GM12878 (cell line): Measurements from ENCODE around the gene ABCC5. TPM values are rescaled to one million over a fixed set of nuclear protein-coding genes. Genes with fewer than 3 reads are reported as not detected.

ENCODE experiments used
- ASH2L ChIP-seq: fragments of 300-600, 200-600 bp; sonication (generic); IDR thresholded peaks from 2 replicates; pipeline ENCODE4 v1.6.1; 2017; ENCODE audit warnings: low read depth, mild to moderate bottlenecking, borderline replicate concordance
- ATF7 ChIP-seq: fragments of 450-650 bp; IDR thresholded peaks from 2 replicates; pipeline ENCODE4 v1.6.1; 2016; ENCODE audit warnings: low read depth, mild to moderate bottlenecking
- BHLHE40 ChIP-seq, 2 experiments: fragments of 450-650 bp in 1 of 2; IDR thresholded peaks; 2 replicates each; pipeline ENCODE4 v1.6.1; 2011 to 2017; ENCODE audit warnings: low read depth in 2 of 2, borderline replicate concordance in 1 of 2, improper control_type of control experiment in 1 of 2, low read length in 1 of 2, mild to moderate bottlenecking in 1 of 2
- BRCA1 ChIP-seq: IDR thresholded peaks from 2 replicates; pipeline ENCODE4 v1.6.1; 2011; ENCODE audit warnings: low read depth, low read length, improper control_type of control experiment
- CHD1 ChIP-seq: IDR thresholded peaks from 2 replicates; pipeline ENCODE4 v1.6.1; 2012; ENCODE audit warnings: low read depth, low read length, improper control_type of control experiment
- CHD2 ChIP-seq: IDR thresholded peaks from 2 replicates; pipeline ENCODE4 v1.6.1; 2011; ENCODE audit warnings: low read depth, low read length, improper control_type of control experiment, borderline replicate concordance
- DPF2 ChIP-seq: fragments of 450-650 bp; IDR thresholded peaks from 2 replicates; pipeline ENCODE4 v1.6.1; 2017; ENCODE audit warnings: mild to moderate bottlenecking
- EED ChIP-seq: sonication (generic); IDR thresholded peaks from 2 replicates; pipeline ENCODE4 v1.6.1; 2016; ENCODE audit warnings: antibody characterized with exemption, low read depth
- GABPA ChIP-seq: IDR thresholded peaks from 2 replicates; pipeline ENCODE4 v1.6.1; 2014; ENCODE audit warnings: antibody characterized with exemption, low read depth, mild to moderate bottlenecking, inconsistent platforms
- KDM1A ChIP-seq: fragments of 200-600 bp; sonication (generic); IDR thresholded peaks from 2 replicates; pipeline ENCODE4 v1.6.1; 2016; ENCODE audit warnings: borderline replicate concordance
- NBN ChIP-seq: fragments of 450-650 bp; IDR thresholded peaks from 2 replicates; pipeline ENCODE4 v1.6.1; 2016
- NFYA ChIP-seq: IDR thresholded peaks from 2 replicates; pipeline ENCODE4 v1.6.1; 2011; ENCODE audit warnings: low read depth, mild to moderate bottlenecking, low read length, improper control_type of control experiment, borderline replicate concordance
- NR2C1 ChIP-seq: fragments of 450-650 bp; IDR thresholded peaks from 2 replicates; pipeline ENCODE4 v1.6.1; 2017; ENCODE audit warnings: antibody characterized with exemption, mild to moderate bottlenecking, moderate library complexity
- PAX5 ChIP-seq: IDR thresholded peaks from 2 replicates; pipeline ENCODE4 v1.6.1; 2011; ENCODE audit warnings: low read depth, low read length, borderline replicate concordance
- POLR2A ChIP-seq: IDR thresholded peaks from 2 replicates; pipeline ENCODE4 v1.6.1; 2011; ENCODE audit warnings: low read depth, mild to moderate bottlenecking, low read length
- RCOR1 ChIP-seq: conservative IDR thresholded peaks from 2 replicates; pipeline ENCODE4 v1.6.1; 2012; ENCODE audit warnings: low read depth, low read length, improper control_type of control experiment
- SP1 ChIP-seq: IDR thresholded peaks from one replicate; pipeline ENCODE4 v1.6.1; 2011; ENCODE audit warnings: low read depth, low read length
- SRF ChIP-seq, 2 experiments: IDR thresholded peaks; 2 replicates each; pipeline ENCODE4 v1.6.1; 2011; ENCODE audit warnings: low read depth in 2 of 2, low read length in 2 of 2, mild to moderate bottlenecking in 1 of 2, moderate library complexity in 1 of 2
- SUPT20H ChIP-seq: IDR thresholded peaks from 2 replicates; pipeline ENCODE4 v1.6.1; 2011; ENCODE audit warnings: low read depth, mild to moderate bottlenecking, low read length, moderate library complexity, borderline replicate concordance; ENCODE audit not compliant: control insufficient read depth
- TBL1XR1 ChIP-seq: IDR thresholded peaks from 2 replicates; pipeline ENCODE4 v1.6.1; 2012; ENCODE audit warnings: low read depth, low read length, improper control_type of control experiment
- WRNIP1 ChIP-seq: IDR thresholded peaks from 2 replicates; pipeline ENCODE4 v1.6.1; 2011; ENCODE audit warnings: low read depth, low read length, improper control_type of control experiment, borderline replicate concordance
- ZNF622 ChIP-seq: fragments of 450-650 bp; IDR thresholded peaks from 2 replicates; pipeline ENCODE4 v1.6.1; 2017; ENCODE audit warnings: mild to moderate bottlenecking, inconsistent platforms
- ZSCAN29 ChIP-seq: fragments of 450-650 bp; IDR thresholded peaks from 2 replicates; pipeline ENCODE4 v1.6.1; 2017; ENCODE audit warnings: mild to moderate bottlenecking, moderate library complexity
- polyA plus RNA-seq, 11 experiments: library from polyadenylated mRNA; depleted of rRNA in 4 of 11; unstranded in 6 of 11; stranded (reverse) in 5 of 11; fragments of >200 nt; fragmentation: Nextera tagmentation in 4 of 11; fragmentation: Illumina TruSeq in 1 of 11; extraction: Ambion mirVana in 4 of 11; extraction: Trizol in 1 of 11; gene quantifications; 1 replicate in 1 of 11; 2 replicates in 10 of 11; pipeline versions ENCODE4 v1.2.1 to v1.2.3, GENCODE V29; 2011 to 2016; ENCODE audit warnings: inconsistent platforms in 2 of 11, missing spikeins in 2 of 11, low read depth in 1 of 11
- total RNA-seq, 4 experiments: library from RNA; depleted of rRNA in 3 of 4; stranded (reverse); fragments of >200 nt in 3 of 4; fragmentation: Illumina TruSeq in 1 of 4; extraction: Trizol in 1 of 4; gene quantifications; 2 replicates each; pipeline versions ENCODE4 v1.2.1 to v1.2.3, GENCODE V29; 2013 to 2021
- TF ChIP-seq, protein P1 (sequence below): IDR thresholded peaks from 2 replicates; pipeline ENCODE4 v1.6.1; 2012; ENCODE audit warnings: low read depth, low read length, improper control_type of control experiment
- TF ChIP-seq, protein P2 (sequence below): IDR thresholded peaks from 2 replicates; pipeline ENCODE4 v1.6.1; 2012; ENCODE audit warnings: low read depth, low read length, improper control_type of control experiment
- TF ChIP-seq, protein P3 (sequence below): IDR thresholded peaks from 2 replicates; pipeline ENCODE4 v1.6.1; 2012; ENCODE audit warnings: low read depth, low read length, improper control_type of control experiment
- TF ChIP-seq, protein P4 (sequence below): fragments of 450-650 bp; IDR thresholded peaks from 2 replicates; pipeline ENCODE4 v1.6.1; 2018; ENCODE audit warnings: borderline replicate concordance, mild to moderate bottlenecking; ENCODE audit not compliant: partially characterized antibody

ABCC5 gene
- total and polyA plus RNA-seq, 10 of the 15 experiments (the other 5 are each of a cell fraction or from before 2014, with no cell fraction given), result 6.0 to 17.8 (median 9.7) TPM

DNA sequence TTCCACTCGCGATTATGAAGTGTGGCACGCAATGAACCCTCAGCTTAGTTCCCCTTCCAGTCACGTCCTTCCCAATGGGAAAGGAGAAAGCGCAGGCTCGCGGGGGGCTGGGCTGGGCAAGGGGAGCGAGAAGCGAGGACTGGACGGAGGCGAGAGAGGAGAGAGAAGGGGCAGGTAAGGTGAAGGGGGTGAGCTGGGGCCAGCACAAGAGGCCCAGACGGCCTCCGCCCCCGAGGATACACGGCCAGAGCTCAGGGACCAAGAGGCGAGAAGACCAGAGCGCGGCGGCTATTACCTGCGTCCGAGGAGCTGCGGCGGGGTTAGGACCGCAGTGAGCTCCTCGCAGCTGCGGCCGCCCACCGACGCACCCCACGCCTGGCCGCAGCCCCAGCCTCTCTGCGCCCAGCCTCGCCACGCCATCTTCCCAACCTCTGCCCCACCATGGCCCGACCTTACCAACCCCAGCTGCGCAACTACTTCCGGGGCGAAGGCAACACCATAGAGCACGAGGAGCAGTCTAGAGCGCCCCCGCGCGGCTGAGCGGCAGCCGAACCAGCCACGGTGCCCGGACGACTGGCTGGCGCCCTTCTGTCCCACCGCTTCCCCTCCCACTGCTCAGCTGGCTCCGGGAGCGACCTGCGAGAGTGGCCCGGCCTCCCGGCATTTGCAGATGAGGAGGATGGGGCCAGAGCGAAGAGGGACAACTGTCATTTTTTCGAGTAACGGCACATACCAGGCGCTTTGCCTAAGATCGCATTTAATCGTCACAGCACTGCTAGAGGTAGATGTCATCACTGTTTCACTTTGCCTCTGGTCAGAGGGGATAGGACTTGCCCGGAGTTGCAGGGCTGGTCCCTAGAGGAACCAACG lies 133.0 kb downstream of the ABCC5 start, which contains the start of gene PARL (continued):
- TF ChIP-seq, protein P1, sequence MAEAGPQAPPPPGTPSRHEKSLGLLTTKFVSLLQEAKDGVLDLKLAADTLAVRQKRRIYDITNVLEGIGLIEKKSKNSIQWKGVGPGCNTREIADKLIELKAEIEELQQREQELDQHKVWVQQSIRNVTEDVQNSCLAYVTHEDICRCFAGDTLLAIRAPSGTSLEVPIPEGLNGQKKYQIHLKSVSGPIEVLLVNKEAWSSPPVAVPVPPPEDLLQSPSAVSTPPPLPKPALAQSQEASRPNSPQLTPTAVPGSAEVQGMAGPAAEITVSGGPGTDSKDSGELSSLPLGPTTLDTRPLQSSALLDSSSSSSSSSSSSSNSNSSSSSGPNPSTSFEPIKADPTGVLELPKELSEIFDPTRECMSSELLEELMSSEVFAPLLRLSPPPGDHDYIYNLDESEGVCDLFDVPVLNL, result no peak
- TF ChIP-seq CHD2, result peak; percentile 78
- TF ChIP-seq SRF (IDR thresholded peaks at IDR 0.05; ENCODE audit: low read depth in 2 of 2, low read length in 2 of 2), result 0 out of 4 replicates have a peak, but pooled peaks of 1 of the 2 experiments have one; percentile 8
- TF ChIP-seq EED, result no peak
- 0 out of 2 replicates have a peak, but pooled peaks have one; percentile 46 for TF ChIP-seq WRNIP1
- peak; percentile 98 for TF ChIP-seq POLR2A
- peak; percentile 85 for TF ChIP-seq NBN
- no peak for TF ChIP-seq BRCA1
- TF ChIP-seq ZSCAN29, result no peak
- TF ChIP-seq, protein P2, sequence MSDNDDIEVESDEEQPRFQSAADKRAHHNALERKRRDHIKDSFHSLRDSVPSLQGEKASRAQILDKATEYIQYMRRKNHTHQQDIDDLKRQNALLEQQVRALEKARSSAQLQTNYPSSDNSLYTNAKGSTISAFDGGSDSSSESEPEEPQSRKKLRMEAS, result peak; percentile 81; the same call in 1 of the 2 replicates
- peak; percentile 60 for TF ChIP-seq DPF2
- TF ChIP-seq CHD1, result no peak
- no peak for TF ChIP-seq KDM1A
- TF ChIP-seq, protein P3, sequence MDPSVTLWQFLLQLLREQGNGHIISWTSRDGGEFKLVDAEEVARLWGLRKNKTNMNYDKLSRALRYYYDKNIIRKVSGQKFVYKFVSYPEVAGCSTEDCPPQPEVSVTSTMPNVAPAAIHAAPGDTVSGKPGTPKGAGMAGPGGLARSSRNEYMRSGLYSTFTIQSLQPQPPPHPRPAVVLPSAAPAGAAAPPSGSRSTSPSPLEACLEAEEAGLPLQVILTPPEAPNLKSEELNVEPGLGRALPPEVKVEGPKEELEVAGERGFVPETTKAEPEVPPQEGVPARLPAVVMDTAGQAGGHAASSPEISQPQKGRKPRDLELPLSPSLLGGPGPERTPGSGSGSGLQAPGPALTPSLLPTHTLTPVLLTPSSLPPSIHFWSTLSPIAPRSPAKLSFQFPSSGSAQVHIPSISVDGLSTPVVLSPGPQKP, result peak; percentile 66
- no peak for TF ChIP-seq SUPT20H
- peak; percentile 59; the same call in 1 of the 2 replicates for TF ChIP-seq ATF7
- no peak for TF ChIP-seq NFYA
- 0 out of 2 replicates have a peak, but pooled peaks have one; percentile 47 for TF ChIP-seq RCOR1
- no peak for TF ChIP-seq ASH2L
- peak; percentile 45 for TF ChIP-seq SP1
- TF ChIP-seq GABPA, result peak; percentile 93
- TF ChIP-seq TBL1XR1, result peak; percentile 97
- TF ChIP-seq, protein P4, sequence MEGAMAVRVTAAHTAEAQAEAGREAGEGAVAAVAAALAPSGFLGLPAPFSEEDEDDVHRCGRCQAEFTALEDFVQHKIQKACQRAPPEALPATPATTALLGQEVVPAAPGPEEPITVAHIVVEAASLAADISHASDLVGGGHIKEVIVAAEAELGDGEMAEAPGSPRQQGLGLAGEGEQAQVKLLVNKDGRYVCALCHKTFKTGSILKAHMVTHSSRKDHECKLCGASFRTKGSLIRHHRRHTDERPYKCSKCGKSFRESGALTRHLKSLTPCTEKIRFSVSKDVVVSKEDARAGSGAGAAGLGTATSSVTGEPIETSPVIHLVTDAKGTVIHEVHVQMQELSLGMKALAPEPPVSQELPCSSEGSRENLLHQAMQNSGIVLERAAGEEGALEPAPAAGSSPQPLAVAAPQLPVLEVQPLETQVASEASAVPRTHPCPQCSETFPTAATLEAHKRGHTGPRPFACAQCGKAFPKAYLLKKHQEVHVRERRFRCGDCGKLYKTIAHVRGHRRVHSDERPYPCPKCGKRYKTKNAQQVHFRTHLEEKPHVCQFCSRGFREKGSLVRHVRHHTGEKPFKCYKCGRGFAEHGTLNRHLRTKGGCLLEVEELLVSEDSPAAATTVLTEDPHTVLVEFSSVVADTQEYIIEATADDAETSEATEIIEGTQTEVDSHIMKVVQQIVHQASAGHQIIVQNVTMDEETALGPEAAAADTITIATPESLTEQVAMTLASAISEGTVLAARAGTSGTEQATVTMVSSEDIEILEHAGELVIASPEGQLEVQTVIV, result peak; percentile 14
- peak; percentile 56 to 76; a peak in 3 of 4 replicates for TF ChIP-seq BHLHE40 (IDR thresholded peaks at IDR 0.05; ENCODE audit: borderline replicate concordance in 1 of 2, low read depth in 2 of 2, low read length in 1 of 2)
- TF ChIP-seq ZNF622, result no peak
- peak; percentile 100 for TF ChIP-seq NR2C1
- TF ChIP-seq PAX5, result peak; percentile 55; the same call in 1 of the 2 replicates
